HCT116 (cell line): ENCODE data around the gene ABCC8.

Experiments
- CTCF ChIP-seq, 3 experiments: fragments of 200-600 bp in 1 of 3; sonication (generic) in 1 of 3; IDR thresholded peaks in 2 of 3; conservative IDR thresholded peaks in 1 of 3; 2 replicates each; pipeline ENCODE4 v1.5.1; 2012 to 2017; ENCODE audit warnings: low read depth in 2 of 3, low read length in 2 of 3, antibody characterized with exemption in 1 of 3, borderline replicate concordance in 1 of 3, control low read depth in 1 of 3, mild to moderate bottlenecking in 1 of 3, mixed read lengths in 1 of 3, mixed run types in 1 of 3, moderate library complexity in 1 of 3; ENCODE audit not compliant: insufficient read depth in 1 of 3
- POLR2AphosphoS5 ChIP-seq: IDR thresholded peaks from 2 replicates; pipeline ENCODE4 v1.6.1; 2011; ENCODE audit warnings: mild to moderate bottlenecking, low read depth, low read length, moderate library complexity
- RAD21 ChIP-seq: IDR thresholded peaks from 2 replicates; pipeline ENCODE4 v1.6.1; 2012; ENCODE audit warnings: low read depth, mild to moderate bottlenecking
- SRF ChIP-seq: IDR thresholded peaks from 2 replicates; pipeline ENCODE4 v1.6.1; 2012; ENCODE audit warnings: low read depth
- YY1 ChIP-seq: IDR thresholded peaks from 2 replicates; pipeline ENCODE4 v1.6.1; 2011; ENCODE audit warnings: low read length, low read depth, moderate library complexity, mild to moderate bottlenecking; ENCODE audit not compliant: insufficient replicate concordance; ENCODE audit errors: extremely low read depth
- TF ChIP-seq, protein P1 (sequence below): IDR thresholded peaks from 2 replicates; pipeline ENCODE4 v1.6.1; 2012

DNA sequence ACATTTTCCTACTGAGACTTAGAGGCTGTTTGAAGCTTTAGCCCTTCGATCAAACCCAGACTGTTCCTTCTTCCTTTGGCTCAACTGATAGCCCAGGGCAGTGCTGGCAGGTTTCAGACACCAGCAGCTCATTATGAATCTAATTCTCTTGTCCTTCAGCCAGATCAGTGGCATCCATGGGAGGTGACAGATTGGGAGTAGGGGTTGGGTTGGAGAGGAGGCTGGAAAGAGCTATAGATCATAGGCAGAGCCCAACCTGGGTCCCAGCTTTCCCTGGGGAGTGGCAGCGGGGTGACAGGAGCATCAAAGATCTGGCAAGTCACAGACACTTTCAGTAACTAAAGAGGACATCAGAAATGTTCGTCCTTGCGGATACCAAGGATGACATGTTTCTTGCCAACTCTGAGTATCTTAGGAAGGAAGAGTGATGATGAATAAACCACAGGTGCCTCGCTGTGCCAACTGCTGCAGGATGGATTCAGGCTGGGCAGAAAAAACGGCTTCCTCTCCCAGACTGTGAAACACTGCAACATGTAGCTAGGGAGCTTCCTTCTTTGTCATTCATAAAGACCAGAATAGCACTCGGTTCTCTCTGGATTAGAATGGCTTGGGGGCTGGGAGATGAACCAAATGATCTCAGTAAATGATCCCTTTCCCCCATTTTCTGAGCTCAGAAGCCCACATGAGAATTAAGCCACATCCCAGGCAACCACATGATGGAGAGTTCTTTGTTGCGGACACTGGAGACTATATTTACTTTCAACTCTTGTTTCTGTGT, 19.1 kb downstream of the ABCC8 start:
- no peak for TF ChIP-seq CTCF (IDR thresholded peaks at IDR 0.05 in 2 of 3, conservative IDR thresholded peaks at IDR 0.05 in 1 of 3; ENCODE audit: borderline replicate concordance in 1 of 3, insufficient read depth in 1 of 3, low read depth in 2 of 3, low read length in 2 of 3)
- no peak for TF ChIP-seq POLR2AphosphoS5
- no peak for TF ChIP-seq RAD21
- no peak for TF ChIP-seq YY1
- no peak for TF ChIP-seq SRF
- TF ChIP-seq, protein P1, sequence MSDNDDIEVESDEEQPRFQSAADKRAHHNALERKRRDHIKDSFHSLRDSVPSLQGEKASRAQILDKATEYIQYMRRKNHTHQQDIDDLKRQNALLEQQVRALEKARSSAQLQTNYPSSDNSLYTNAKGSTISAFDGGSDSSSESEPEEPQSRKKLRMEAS = no peak
